Right cardiac atrium (tissue), 5 donors: ENCODE measurements around the gene PHF21B. TPM values are rescaled to one million over a fixed set of nuclear protein-coding genes. Genes with fewer than 3 reads are reported as not detected.

ENCODE experiments used
- ATAC-seq, 2 donors: fragments of 200-7000 bp; cut with Tn5 transposase; one replicate each; pipeline versions ENCODE4 v1.8.0 to v1.9.1; 2020; ENCODE audit warnings: moderate library complexity in 2 of 2, mild to moderate bottlenecking in 1 of 2
- DNase-seq, 3 donors: peaks; one replicate each; pipeline ENCODE4 v3.0.0-alpha.2; 2020
- H3K27ac ChIP-seq: one replicate; pipeline ENCODE4 v1.5.1; 2013; ENCODE audit warnings: mild to moderate bottlenecking, low read length, control low read depth, moderate library complexity
- H3K27me3 ChIP-seq: one replicate; pipeline ENCODE4 v1.6.1; 2013; ENCODE audit not compliant: control insufficient read depth, insufficient read depth
- H3K4me1 ChIP-seq: one replicate; pipeline ENCODE4 v1.6.1; 2013; ENCODE audit warnings: low read length; ENCODE audit not compliant: control insufficient read depth, insufficient read depth
- H3K4me3 ChIP-seq: one replicate; pipeline ENCODE4 v1.5.1; 2013; ENCODE audit warnings: low read length, control low read depth
- H3K9me3 ChIP-seq: one replicate; pipeline ENCODE4 v1.6.1; 2013; ENCODE audit warnings: low read length; ENCODE audit not compliant: control insufficient read depth
- WGBS: extraction: QIAGEN DNeasy Blood & Tissue Kit; methylation state at CpG from one replicate; pipeline ENCODE4 v1.1.7; 2013; 5-methylcytosine and 5-hydroxymethylcytosine counted together
- intact Hi-C, 4 donors: fragments of 100-400 bp; cut with DNase I; formaldehyde crosslinking; loops; one replicate each; pipeline versions ENCODE4 v1.11.0 to v1.14.0; 2022 to 2023
- polyA plus RNA-seq: library from polyadenylated mRNA; stranded (reverse); fragments of 200-250 nt; gene quantifications from one replicate; pipeline ENCODE4 v1.2.3, GENCODE V29; 2013
- total RNA-seq, 4 donors: library from RNA; stranded (reverse); fragmentation: NEBNext Ultra II Directional; extraction: Animal tissue kit (Norgen Biotek cat#: 25700); gene quantifications; one replicate each; pipeline ENCODE4 v1.2.1, GENCODE V29; 2021
- donor health status: healthy with polysubstance abuse.
- donor health status: DM: no; HTN: yes; CAD: no.
- donor health status: DM: no; HTN: no; CAD: no.
- donor health status: DM: no; HTN: yes; CAD: no; lungs with severe emphysema.
- donor health status: DM: yes; HTN: yes; CAD: no.

PHF21B gene
- total and polyA plus RNA-seq, 5 donors: 0.50 to 1.9 (median 1.3) TPM

DNA sequence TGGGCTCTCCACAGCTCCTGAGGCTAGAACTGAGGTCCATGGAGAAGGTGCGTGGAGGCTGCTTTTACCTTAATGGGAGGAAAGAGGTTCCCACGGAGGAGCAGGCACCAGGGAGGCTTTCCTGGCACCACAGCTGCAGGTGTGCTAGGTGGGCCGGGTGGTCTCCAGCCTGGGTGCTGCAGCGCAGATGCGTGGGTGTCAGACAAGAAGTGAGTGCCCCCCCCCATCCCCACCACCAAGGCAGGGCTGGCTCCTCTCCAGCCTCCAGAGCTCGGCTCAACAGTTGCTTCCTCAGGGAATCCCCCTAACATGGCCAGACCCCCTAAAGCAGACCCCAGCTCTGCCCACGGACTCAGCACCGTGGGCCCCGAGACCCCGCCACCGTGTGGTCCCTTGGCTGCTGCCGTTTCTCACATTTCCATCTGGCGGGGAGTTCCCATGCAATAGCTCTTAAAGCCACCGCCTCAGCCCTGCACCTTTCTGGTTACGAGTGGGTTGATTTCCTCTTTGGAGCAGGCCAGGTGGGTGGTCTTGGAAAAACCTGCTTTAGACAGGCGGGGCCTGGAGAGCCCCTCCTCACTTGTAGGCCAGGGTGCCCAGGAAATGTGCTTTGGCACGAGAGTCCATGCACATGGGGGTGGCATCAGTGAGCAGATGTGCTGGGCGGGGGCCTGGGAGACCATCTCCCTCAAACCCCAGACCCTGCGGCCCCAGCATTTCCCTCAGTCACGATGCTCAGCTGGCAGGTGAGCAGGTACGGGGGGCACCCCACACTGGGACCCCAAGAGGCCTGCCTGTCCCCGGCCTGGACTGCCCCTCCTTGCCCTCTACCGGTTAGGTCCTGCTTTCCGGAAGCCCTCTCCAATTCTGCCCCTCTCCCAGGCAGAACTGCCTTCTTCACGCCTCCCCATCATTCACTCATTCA, 163.7 kb downstream of the PHF21B start:
- H3K27me3 ChIP-seq: no peaks in the 10 kb centered on the region
- ATAC-seq: no peak
- no peaks in the 10 kb centered on the region for H3K9me3 ChIP-seq
- H3K4me1 ChIP-seq: no peaks in the 10 kb centered on the region
- H3K4me3 ChIP-seq: no peak overlapping the region
- intact Hi-C loops: no loop called here
- no peak for DNase-seq
- WGBS: 86% methylated on average over 25 of the region's 25 CpGs
- H3K27ac ChIP-seq: no peak overlapping the region

GRCh38 chr22:44845191-44845590, 164.6 kb downstream of the PHF21B start:
- DNase-seq (no peak), ATAC-seq (no peak)
- intact Hi-C loops: no loop called here
- no peak overlapping the region for H3K4me3 ChIP-seq
- WGBS: 92% methylated on average over 8 of the region's 8 CpGs
- no peak overlapping the region for H3K27ac ChIP-seq
- no peaks in the 10 kb centered on the region for H3K27me3 ChIP-seq
- no peaks in the 10 kb centered on the region for H3K9me3 ChIP-seq
- H3K4me1 ChIP-seq: no peaks in the 10 kb centered on the region

DNA sequence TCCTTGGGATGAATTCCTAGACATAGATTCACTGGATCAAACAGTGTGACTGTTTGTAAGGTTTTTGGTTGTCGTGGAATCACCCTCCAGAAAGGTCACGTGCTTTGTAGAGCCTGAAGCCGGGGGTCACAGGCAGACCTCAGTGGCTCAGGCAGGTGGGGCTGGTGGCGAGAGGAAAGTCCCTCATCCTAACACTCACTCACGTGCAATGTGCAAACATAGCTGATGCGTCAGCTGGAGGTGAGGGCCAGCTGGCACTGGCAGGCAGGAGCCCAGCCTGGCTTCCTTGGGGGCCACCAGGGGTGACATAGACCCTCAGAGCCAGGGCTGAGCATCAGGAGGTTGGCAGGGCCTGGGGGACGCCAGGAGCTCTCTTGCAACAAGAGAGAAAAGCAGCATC, 167.4 kb downstream of the PHF21B start:
- H3K4me3 ChIP-seq: no peak overlapping the region
- no peaks in the 10 kb centered on the region for H3K9me3 ChIP-seq
- ATAC-seq (no peak), DNase-seq (no peak)
- no peaks in the 10 kb centered on the region for H3K4me1 ChIP-seq
- WGBS: 74% methylated on average over 7 of the region's 7 CpGs
- intact Hi-C loops: no loop called here
- H3K27me3 ChIP-seq: no peaks in the 10 kb centered on the region
- no peak overlapping the region for H3K27ac ChIP-seq

DNA sequence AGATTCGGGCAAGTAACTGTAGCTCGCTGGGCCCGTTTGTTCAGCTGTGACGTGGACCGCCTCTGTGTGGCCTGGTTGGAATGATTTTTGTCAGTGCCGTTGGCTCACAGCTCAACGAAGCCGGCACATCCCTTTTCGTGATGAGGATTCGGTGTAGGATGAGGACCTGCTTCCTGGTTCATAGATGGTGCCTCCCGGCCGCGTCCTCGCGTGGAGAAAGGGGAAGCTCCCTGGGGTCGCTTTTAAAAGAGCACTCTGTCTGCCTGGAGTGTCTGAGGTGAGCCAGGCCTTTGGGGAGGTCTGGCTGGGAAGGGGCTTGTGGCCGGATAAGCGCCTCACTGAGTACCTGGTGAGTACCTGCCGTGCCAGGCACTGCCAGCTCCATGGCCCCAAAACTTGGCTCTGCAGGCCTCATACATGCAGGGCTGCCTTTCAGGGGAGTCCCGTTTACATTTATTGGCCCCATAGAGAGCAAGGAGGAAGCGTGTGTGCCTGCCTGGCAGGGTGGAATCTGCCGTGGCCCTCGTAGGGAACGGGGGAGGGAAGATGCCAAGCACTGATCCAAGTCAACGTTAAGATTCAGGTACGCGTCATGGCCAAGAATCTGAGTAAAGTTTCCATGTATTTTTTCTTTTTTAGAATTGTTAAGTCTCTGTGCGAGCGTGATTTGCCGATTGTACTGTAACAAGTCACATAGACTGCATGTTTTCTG, 169.0 kb downstream of the PHF21B start:
- Histone ChIP-seq H3K9me3 (no peaks in the 10 kb centered on the region), H3K27ac (no peak overlapping the region), H3K4me1 (no peaks in the 10 kb centered on the region), H3K27me3 (no peaks in the 10 kb centered on the region), H3K4me3 (no peak overlapping the region)
- 80% methylated on average over 30 of the region's 30 CpGs for WGBS
- DNase-seq (no peak), ATAC-seq (no peak)
- intact Hi-C loops: no loop called here

DNA sequence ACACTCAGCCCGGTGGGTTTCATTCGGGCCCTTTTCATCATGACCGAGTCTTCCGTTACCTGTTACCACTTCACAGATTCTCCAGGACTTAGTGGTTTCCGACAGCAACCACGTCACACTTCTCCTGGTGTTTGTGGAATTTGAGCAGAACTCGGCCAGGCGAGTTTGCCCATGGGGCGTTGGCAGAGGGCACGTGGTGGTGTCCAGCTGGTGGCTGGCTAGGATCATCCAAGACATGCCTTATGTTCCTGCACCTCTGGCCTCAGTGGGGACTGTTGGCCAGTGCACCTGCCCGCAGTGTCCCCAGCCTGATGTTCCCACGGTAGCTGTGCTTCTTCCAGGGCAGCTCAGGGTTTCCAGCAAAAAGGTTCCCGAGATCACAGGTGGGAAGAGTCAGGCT, 170.1 kb downstream of the PHF21B start:
- ATAC-seq: no peak
- H3K4me1 ChIP-seq: no peaks in the 10 kb centered on the region
- no peak overlapping the region for H3K27ac ChIP-seq
- intact Hi-C loops: no loop called here
- H3K27me3 ChIP-seq: no peaks in the 10 kb centered on the region
- no peaks in the 10 kb centered on the region for H3K9me3 ChIP-seq
- no peak overlapping the region for H3K4me3 ChIP-seq
- WGBS: 88% methylated on average over 13 of the region's 13 CpGs
- DNase-seq: no peak

DNA sequence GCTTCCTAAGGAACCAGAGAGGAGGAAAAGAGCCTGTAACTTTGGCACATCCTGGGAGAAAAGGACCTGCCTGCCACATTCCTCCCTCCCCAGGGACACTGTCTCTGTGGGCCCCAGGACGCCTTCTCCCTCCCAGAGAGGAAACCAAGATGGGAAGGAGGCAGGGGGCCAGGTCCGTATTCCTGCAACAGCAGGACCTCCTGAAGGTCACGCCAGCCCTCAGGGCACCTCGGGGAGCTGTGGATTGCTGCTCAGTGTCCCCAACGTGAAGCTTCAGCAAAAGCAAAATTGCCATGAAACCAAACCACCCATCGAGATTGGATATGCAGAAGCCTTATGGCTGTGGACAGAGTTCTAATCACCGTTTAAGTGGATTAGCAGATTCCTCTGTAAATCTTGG, 170.7 kb downstream of the PHF21B start:
- DNase-seq (no peak), ATAC-seq (no peak)
- H3K4me3 ChIP-seq: no peak overlapping the region
- H3K27me3 ChIP-seq: no peaks in the 10 kb centered on the region
- 55% methylated on average over 7 of the region's 7 CpGs for WGBS
- intact Hi-C loops: no loop called here
- H3K9me3 ChIP-seq: no peaks in the 10 kb centered on the region
- no peak overlapping the region for H3K27ac ChIP-seq
- no peaks in the 10 kb centered on the region for H3K4me1 ChIP-seq

GRCh38 chr22:44838316-44839016, 171.3 kb downstream of the PHF21B start:
- ATAC-seq (no peak), DNase-seq (no peak)
- WGBS: 73% methylated on average over 16 of the region's 16 CpGs

DNA sequence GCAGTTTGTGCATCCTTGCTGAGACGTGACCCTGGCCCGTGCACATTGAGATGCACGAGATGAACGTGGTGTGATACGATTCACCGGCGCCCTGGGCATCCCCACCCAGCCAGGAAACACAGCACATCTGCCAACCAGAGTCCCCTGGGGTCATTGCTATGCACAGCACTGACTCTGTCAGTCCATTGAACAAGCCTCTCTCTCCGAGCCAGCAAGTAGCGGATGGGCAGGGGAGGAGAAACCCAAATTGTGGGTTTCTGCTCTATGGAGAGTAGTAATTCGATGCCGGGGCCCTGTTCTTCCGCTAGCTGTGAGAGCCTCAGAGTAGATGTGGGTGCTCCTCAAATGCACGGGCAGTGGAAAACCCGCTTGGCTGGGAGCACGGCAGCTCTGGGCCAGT, 172.3 kb downstream of the PHF21B start:
- 60% methylated on average over 15 of the region's 15 CpGs for WGBS
- Histone ChIP-seq H3K4me3 (no peak overlapping the region), H3K4me1 (no peaks in the 10 kb centered on the region), H3K9me3 (no peaks in the 10 kb centered on the region), H3K27ac (no peak overlapping the region), H3K27me3 (no peaks in the 10 kb centered on the region)
- ATAC-seq (no peak), DNase-seq (no peak)
- intact Hi-C loops: no loop called here

More at GRCh38 chr22:44838316-44839016, 171.3 kb downstream of the PHF21B start:
- Histone ChIP-seq H3K4me3 (no peak overlapping the region), H3K4me1 (no peaks in the 10 kb centered on the region), H3K9me3 (no peaks in the 10 kb centered on the region), H3K27me3 (no peaks in the 10 kb centered on the region), H3K27ac (no peak overlapping the region)
- intact Hi-C loops: no loop called here

GRCh38 chr22:44834065-44834464, 175.7 kb downstream of the PHF21B start:
- no peak for ATAC-seq
- Histone ChIP-seq H3K27me3 (no peaks in the 10 kb centered on the region), H3K27ac (no peak overlapping the region), H3K4me1 (no peaks in the 10 kb centered on the region), H3K4me3 (no peak overlapping the region), H3K9me3 (no peaks in the 10 kb centered on the region)
- intact Hi-C loops: no loop called here
- no peak for DNase-seq

- Histone ChIP-seq H3K4me1 (no peaks in the 10 kb centered on the region), H3K27ac (no peak overlapping the region), H3K4me3 (no peak overlapping the region), H3K9me3 (no peaks in the 10 kb centered on the region), H3K27me3 (no peaks in the 10 kb centered on the region)
- DNase-seq: no peak
- ATAC-seq: no peak
- intact Hi-C loops: no loop called here
- WGBS: 62% methylated on average over 1 of the region's 1 CpG
These were observed 177.9 kb downstream of the PHF21B start for GRCh38 chr22:44831885-44832284.
